Activated naive CD8-positive, alpha-beta T cell treated with anti-CD3 and anti-CD28 coated beads for 36 hours (primary cell): Measurements from ENCODE around the gene STPG3. TPM values are rescaled to one million over a fixed set of nuclear protein-coding genes. Genes with fewer than 3 reads are reported as not detected.
A peak's percentile ranks its signal among the peaks of the same experiment; 100 is the strongest.

Source experiments
- DNase-seq: peaks from one replicate; pipeline ENCODE4 v3.0.0; 2021
- H3K27ac Mint-ChIP-seq: one replicate; pipeline ENCODE4 v1.8.0; 2022; ENCODE audit warnings: mild to moderate bottlenecking, moderate library complexity, mixed read lengths
- H3K27me3 Mint-ChIP-seq: one replicate; pipeline ENCODE4 v1.8.0; 2022; ENCODE audit warnings: mild to moderate bottlenecking, mixed read lengths
- H3K36me3 Mint-ChIP-seq: one replicate; pipeline ENCODE4 v1.8.0; 2021; ENCODE audit warnings: mild to moderate bottlenecking, mixed read lengths
- H3K4me1 Mint-ChIP-seq: one replicate; pipeline ENCODE4 v1.8.0; 2021; ENCODE audit warnings: mixed read lengths
- H3K4me3 Mint-ChIP-seq: one replicate; pipeline ENCODE4 v1.8.0; 2022; ENCODE audit warnings: mild to moderate bottlenecking, moderate library complexity, mixed read lengths
- H3K9me3 Mint-ChIP-seq: one replicate; pipeline ENCODE4 v1.8.0; 2022; ENCODE audit warnings: mixed read lengths
- total RNA-seq, 2 experiments: library from RNA; stranded (reverse); gene quantifications; one replicate each; pipeline ENCODE4 v1.2.3, GENCODE V29; 2021

STPG3 gene
- total RNA-seq, 2 experiments from 2014 or later = not detected

DNA sequence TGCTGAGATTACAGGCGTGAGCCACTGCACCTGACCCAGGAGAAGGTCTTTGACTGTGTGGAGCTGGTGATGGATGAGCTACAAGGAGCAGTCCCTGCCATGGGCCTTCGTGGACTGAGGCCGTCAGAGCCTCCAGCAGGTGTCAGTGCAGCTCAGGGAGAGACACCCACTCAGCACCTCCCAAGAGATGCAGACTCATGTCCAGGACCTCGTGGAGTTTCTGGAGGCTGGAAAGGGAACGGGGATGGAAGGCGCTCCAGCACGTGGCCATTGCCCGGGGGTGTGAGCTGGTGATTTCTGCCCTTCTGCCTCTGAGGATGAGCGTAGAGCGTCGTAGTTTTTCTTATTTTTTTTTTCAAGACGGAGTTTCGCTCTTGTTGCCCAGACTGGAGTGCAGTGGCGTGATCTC, 35.9 kb downstream of the STPG3 start:
- no peaks in the 10 kb centered on the region for H3K36me3 Mint-ChIP-seq
- DNase-seq = no peak
- no peak overlapping the region for H3K4me3 Mint-ChIP-seq
- peaks cover 2% of the 10 kb centered on the region for H3K4me1 Mint-ChIP-seq
- peaks cover 25% of the 10 kb centered on the region for H3K27me3 Mint-ChIP-seq
- no peaks in the 10 kb centered on the region for H3K9me3 Mint-ChIP-seq
- H3K27ac Mint-ChIP-seq = no peak overlapping the region

DNA sequence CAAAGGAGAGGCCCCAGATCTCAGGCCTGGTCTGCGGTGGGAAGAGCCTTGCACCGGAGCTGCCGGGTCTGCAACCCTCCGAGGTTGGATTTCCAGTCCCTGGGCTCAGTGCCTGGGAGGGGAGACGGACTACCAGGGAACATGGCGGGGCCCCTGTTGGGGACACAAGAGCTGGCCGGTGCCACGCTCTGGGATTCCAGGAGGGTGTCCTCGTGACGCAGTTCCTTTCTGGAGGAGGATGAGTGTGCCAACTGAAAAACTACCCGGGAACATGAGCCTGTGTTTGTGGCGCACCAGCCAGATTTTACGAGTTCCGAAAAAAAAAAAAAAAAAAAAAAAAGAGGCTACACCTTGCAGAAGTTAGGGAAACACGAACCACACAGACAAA, 42.0 kb downstream of the STPG3 start:
- Mint-ChIP-seq H3K27ac (no peak overlapping the region), H3K4me1 (peaks cover 9% of the 10 kb centered on the region), H3K4me3 (no peak overlapping the region), H3K9me3 (peaks cover 2% of the 10 kb centered on the region), H3K27me3 (peaks cover 38% of the 10 kb centered on the region), H3K36me3 (no peaks in the 10 kb centered on the region)
- DNase-seq = no peak

DNA sequence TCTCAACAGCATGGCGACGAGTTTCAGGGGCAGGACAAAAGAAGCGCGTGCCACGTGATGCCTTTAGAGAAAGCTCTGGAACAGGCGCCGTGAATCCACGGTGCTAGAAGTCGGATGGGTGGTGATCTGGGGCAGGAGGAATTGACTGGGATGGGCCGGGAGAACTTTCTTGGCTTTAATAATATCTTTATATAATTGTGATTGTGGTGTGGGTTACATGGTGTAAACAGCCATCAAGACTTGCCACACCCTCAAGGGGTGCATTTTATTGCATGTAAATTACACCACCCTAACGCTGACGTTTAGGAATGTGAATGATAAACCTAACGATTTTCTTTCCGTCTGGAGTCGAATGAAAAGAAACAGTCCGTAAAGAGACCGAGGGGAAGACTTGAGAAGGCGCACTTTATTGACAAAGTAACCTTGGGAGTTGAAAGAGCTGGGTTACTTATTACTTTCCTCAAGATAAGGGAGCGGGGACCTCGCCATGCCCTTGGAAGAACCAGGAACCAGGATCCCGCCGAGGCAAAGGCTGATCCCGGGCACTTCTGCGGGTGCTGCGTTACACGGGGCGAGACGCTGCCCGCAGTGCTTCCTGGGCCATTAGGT, 42.5 kb downstream of the STPG3 start:
- H3K4me3 Mint-ChIP-seq = no peak overlapping the region
- no peak overlapping the region for H3K27ac Mint-ChIP-seq
- no peak for DNase-seq
- peaks cover 2% of the 10 kb centered on the region for H3K9me3 Mint-ChIP-seq
- no peaks in the 10 kb centered on the region for H3K36me3 Mint-ChIP-seq
- peaks cover 9% of the 10 kb centered on the region for H3K4me1 Mint-ChIP-seq
- H3K27me3 Mint-ChIP-seq = peaks cover 43% of the 10 kb centered on the region

DNA sequence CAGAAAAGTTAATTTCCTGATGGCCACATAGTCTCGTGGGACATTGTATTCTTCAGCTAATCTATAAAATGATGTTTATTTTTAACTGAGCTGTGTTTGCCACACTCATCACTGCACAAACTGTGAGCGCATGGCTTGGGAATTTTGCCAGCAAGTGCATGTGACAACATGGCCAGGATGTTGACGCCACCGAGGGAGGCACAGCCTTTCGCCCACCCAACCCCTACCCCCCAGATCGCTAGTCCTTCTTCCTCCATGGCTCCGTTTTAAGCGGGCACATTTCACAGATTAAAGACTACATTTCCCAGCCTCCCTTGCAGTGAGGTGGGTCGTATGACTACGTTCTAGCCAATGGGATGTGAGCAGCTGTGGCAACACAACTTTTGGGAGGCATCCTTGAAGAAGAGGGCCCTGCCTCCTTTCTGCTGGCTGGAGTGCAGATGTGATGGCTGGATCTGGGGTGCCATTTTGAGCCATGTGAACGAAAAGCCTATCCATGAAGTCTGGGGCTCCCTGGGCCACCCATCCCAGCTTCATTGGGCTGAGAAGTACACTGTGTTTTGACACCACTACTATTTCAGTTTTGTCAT, 43.1 kb downstream of the STPG3 start:
- Mint-ChIP-seq H3K36me3 (no peaks in the 10 kb centered on the region), H3K9me3 (peaks cover 2% of the 10 kb centered on the region), H3K27me3 (peaks cover 49% of the 10 kb centered on the region), H3K4me3 (peak overlapping the region; percentile 23), H3K27ac (no peak overlapping the region), H3K4me1 (peaks cover 9% of the 10 kb centered on the region)
- DNase-seq = peak; percentile 36

DNA sequence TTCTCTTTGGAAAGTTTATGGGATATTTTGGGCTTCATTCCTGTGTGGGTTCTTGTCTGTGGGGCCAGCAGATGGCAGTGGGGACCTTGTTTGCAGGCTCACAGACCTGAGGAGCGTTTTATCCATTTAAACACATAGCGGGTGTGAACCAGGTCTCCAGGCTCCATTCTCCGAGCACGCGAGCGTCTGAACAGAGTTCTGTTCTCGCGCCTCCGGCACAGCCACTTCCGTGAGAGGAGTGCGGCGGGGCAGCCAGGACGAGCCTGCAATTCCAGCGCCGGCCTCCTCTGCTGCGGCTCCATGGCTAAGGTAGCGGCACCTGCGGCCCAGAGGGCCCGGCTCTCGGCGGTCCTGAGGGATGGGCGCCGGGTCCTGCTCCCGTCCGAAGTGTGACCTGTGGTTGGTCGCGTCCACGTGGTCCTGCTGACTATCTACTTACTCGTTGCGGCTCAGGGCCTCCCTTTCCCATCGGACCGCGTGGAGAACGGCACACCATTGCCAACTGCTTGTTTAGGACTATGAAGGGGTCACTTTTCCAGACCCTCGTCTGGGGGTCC, 43.7 kb downstream of the STPG3 start:
- peaks cover 2% of the 10 kb centered on the region for H3K9me3 Mint-ChIP-seq
- peaks cover 9% of the 10 kb centered on the region for H3K4me1 Mint-ChIP-seq
- H3K4me3 Mint-ChIP-seq = peak overlapping the region; percentile 23
- H3K36me3 Mint-ChIP-seq = no peaks in the 10 kb centered on the region
- no peak overlapping the region for H3K27ac Mint-ChIP-seq
- peaks cover 53% of the 10 kb centered on the region for H3K27me3 Mint-ChIP-seq
- no peak for DNase-seq

DNA sequence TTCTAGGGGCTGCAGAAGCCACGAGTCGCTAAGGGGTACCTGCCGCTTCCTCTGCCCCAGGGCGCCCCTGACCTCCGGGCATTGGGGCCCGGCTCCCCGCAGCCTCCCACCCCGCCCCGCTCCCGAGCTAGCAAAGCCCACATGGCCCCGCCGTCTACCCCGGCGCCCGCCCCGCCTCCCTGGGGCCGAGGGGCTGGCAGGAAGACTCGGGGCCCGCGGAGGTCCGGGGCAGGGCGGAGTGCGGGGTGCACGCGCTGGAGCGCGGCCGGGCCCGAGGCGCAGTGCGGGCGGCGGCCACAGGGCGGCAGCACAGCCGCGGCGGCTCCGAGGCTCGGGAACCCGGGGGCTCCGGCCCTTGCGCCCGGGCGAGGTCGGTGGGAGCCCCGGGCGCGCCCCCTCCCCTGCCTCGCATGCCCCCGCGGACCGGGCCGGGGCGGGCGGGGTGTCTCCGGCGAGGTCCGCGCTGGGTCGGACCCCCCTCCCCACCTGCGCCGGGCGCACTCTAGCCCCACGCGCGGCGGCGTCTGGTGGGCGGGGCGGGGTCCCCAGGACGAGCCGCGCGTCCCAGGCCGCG, 44.2 kb downstream of the STPG3 start:
- Mint-ChIP-seq H3K4me1 (peaks cover 12% of the 10 kb centered on the region), H3K36me3 (no peaks in the 10 kb centered on the region), H3K9me3 (peaks cover 2% of the 10 kb centered on the region), H3K4me3 (no peak overlapping the region), H3K27me3 (peaks cover 57% of the 10 kb centered on the region), H3K27ac (no peak overlapping the region)
- peak; percentile 76 for DNase-seq

DNA sequence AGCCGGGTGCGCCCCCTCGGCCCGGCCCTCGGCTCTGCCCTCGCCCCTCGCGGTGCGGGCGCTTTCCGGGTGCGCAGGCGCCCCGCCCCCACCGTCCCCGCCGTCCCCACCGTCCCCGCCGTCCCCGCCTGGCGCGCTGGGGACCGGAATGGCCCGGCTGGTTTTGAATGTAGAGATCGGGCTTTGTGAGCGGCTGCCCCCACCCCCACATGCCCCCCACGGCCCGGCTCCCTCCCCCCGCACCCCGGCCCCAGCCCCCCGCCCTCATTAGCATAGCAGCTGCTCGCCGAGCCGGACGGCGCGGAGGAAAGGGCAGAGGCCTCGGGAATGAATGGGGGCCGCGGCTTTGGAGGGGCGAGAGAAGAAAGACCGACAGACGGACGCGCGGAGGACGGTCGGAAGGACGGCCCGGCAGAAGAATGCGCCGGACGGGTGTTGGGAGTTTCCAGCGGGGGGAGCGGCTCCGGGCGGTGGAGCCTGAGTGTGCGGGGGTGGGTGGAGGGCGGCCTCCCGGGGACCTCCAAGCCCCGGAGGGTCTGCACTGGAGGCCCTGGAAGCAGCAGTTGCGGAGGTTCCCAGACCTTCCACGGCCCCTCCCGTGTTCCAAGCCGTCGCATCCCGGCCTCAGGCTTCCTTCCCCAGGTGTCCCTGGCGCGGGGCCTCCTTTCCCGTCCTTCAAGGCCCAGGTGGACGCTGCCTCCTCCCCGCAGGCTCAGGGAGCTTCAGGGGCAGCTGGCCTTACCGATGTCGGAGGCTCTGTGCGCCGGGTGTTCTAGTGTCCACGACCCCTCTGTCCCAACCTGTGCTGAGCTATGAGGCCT, 45.0 kb downstream of the STPG3 start:
- H3K27me3 Mint-ChIP-seq = peaks cover 62% of the 10 kb centered on the region
- H3K4me3 Mint-ChIP-seq = peak overlapping the region; percentile 57
- H3K9me3 Mint-ChIP-seq = peaks cover 2% of the 10 kb centered on the region
- H3K4me1 Mint-ChIP-seq = peaks cover 15% of the 10 kb centered on the region
- H3K27ac Mint-ChIP-seq = no peak overlapping the region
- no peak for DNase-seq
- H3K36me3 Mint-ChIP-seq = no peaks in the 10 kb centered on the region

DNA sequence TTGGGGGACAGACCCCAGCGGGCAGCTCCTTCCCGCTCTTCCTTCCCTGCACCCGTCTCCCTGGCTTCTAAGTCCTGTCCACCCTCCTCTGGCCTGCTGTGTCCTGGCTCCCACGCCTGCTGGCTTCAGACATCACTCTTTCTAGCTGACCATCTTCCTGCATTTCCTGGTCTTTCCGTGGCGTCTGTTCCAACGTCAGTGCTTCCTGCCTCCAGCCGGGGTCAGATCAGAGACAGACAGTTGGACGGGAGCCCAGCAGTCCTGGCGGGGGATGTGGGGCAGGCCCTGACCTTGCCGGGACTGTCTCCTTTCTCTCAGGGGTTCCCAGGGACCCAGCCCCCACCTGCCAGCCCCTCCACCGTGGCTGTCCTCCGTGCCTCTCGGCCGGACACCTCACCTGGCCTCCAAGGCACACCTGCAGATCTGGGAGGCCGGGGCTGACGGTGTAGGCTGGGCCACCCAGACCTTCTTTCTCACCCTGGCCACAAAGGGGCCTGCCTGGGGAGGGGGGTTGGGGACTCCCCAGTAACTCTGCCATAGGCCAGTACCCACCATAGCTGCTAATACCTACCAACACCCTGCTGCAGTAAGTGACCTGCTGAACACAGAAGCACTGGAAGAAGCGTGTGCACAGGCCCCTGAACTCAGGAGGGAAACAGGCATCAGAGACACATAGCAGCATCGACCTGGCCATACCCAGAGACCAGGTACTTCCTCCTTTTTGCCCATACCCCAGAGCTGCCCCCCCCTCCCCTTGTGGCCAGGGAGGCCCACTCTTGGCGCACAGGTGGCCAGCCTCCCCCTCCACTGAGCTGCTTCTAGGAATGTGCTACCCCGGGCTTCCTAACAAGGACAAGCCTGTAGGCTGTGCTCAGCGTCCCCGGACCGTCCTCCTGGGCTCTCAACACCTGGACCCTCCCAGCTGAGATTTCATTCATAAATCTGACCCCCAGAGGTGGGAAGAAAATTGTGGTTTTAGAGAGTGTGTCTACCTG, 45.9 kb downstream of the STPG3 start:
- Mint-ChIP-seq H3K27ac (no peak overlapping the region), H3K36me3 (no peaks in the 10 kb centered on the region), H3K9me3 (peaks cover 2% of the 10 kb centered on the region), H3K4me1 (peaks cover 15% of the 10 kb centered on the region), H3K4me3 (peak overlapping the region; percentile 57), H3K27me3 (peaks cover 62% of the 10 kb centered on the region)
- no peak for DNase-seq

DNA sequence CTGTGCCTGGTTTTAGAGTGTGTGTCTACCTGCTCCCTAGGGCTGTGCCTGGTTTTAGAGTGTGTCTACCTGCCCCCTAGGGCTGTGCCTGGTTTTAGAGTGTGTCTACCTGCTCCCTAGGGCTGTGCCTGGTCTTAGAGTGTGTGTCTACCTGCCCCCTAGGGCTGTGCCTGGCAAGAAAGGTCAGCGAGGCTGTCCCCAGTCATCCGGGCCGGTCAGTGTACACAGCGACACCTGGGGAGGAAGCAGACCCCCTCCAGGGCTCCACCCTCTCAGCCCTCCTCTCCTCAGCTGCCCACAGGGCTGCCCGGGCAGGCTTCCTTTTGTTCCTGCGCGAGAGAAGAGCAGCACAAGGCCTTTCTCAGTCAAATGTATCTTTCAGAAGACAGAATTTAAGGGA, 46.9 kb downstream of the STPG3 start:
- Mint-ChIP-seq H3K4me3 (no peak overlapping the region), H3K4me1 (peaks cover 16% of the 10 kb centered on the region), H3K27me3 (peaks cover 60% of the 10 kb centered on the region), H3K36me3 (no peaks in the 10 kb centered on the region), H3K9me3 (peaks cover 2% of the 10 kb centered on the region), H3K27ac (no peak overlapping the region)
- no peak for DNase-seq

DNA sequence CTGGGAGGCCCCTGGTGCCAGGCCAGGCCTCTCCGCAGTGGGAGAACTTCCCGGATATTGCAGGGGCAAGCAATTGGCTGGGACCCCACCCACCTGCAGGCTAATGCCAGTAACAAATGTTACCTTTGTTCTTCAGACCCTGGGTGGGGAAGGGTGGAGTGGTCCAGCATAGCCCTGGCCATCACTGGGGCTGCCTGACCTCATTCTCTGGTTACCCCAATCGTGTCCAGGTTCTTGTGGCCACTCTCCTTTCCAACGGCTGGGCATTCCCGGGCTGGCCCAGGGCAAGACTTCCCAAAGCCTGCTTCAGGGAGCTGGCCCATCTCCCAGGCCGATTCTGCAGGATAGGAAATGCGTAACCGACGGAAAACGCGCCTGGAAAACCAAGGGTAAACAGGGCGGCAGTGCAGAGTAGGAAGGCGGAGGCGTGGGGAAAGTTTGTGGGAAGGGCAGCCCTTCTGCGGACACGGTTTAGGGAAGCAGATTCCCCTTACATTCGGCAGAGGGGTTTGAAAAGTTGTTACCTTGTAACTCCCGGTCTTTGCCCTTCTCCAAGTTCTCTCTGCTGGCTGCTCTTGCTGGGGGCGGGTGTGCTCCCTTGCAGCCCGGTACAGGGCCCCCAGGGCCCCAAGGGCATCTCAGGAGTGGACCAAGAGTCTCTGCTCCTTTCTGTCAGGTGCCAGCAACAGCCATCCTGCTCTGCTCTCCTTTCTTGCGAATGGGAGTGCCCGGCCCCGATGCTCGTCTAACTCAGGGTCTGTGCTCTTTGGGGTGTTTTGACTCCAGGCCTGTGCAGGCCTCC, 47.5 kb downstream of the STPG3 start:
- Mint-ChIP-seq H3K36me3 (no peaks in the 10 kb centered on the region), H3K9me3 (peaks cover 2% of the 10 kb centered on the region), H3K4me3 (no peak overlapping the region), H3K27ac (no peak overlapping the region), H3K27me3 (peaks cover 54% of the 10 kb centered on the region), H3K4me1 (peaks cover 18% of the 10 kb centered on the region)
- DNase-seq = no peak

DNA sequence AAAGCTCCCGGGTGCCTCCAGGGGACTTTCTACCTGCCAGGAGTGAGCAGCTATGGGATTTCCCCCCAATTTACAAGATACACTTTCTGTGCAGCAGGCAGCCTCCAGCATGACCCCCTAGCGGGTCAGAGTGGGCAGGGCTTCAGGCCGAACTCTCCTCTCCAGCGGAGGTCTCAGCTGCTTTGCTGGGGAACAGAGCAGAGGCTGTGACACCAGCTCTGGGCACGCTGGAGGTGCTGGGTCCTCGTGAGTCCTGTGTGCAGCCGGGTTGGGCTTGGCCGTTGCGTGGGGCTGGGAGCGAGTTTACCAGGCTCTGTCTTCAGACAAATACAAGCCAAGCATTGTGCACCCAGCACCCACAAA, 48.1 kb downstream of the STPG3 start:
- DNase-seq = no peak
- Mint-ChIP-seq H3K36me3 (no peaks in the 10 kb centered on the region), H3K9me3 (peaks cover 2% of the 10 kb centered on the region), H3K27me3 (peaks cover 48% of the 10 kb centered on the region), H3K4me1 (peaks cover 18% of the 10 kb centered on the region), H3K27ac (no peak overlapping the region), H3K4me3 (no peak overlapping the region)

DNA sequence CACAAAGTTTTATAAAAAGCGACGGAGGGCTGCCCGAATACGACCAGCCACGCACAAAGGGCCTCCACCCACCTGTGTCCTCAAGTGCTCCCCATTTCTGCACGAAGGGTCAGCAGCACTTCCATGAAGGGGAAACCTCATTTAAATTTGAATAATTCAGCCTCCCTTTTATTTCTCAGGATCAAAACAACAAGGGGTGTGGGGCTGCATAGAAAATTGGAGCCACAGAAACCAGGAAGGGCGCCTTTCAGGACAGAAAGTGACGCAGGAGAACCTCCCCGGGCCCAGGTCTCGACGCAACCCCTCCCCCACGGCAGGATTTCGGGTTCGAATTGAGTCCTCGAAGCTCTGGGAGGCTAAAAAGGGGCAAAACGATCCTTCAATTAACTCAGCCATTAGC, 48.9 kb downstream of the STPG3 start:
- Mint-ChIP-seq H3K4me1 (peaks cover 14% of the 10 kb centered on the region), H3K27ac (no peak overlapping the region), H3K4me3 (peak overlapping the region; percentile 47), H3K9me3 (no peaks in the 10 kb centered on the region), H3K27me3 (peaks cover 41% of the 10 kb centered on the region), H3K36me3 (no peaks in the 10 kb centered on the region)
- no peak for DNase-seq

DNA sequence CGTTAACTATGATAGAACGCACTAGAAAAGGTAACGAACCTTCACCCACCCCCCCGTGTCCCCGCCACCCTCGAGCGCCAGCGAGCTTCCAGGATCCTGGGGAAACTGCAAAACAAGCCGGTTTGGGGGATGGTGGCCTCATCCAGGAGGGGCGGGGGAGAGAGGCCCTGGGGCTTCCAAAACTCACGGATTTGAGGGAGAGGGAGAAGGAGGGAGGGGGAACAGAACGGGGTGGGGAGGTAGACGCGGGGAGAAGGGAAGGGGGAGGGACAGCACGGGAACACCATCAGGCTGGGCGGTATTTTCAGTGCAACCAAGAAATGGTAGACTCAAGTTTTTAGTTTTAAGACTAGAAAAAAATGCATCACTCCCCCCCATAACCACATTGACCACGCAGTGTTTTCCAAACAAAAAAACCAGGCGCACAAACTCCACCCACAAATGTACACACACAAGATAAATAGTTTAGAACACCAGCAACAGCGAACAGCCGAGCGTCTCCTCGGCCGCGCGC, 49.5 kb downstream of the STPG3 start:
- no peak for DNase-seq
- no peaks in the 10 kb centered on the region for H3K9me3 Mint-ChIP-seq
- peak overlapping the region; percentile 81 for H3K4me3 Mint-ChIP-seq
- peak overlapping the region; percentile 48 for H3K27ac Mint-ChIP-seq
- no peaks in the 10 kb centered on the region for H3K36me3 Mint-ChIP-seq
- H3K4me1 Mint-ChIP-seq = peaks cover 17% of the 10 kb centered on the region
- peaks cover 39% of the 10 kb centered on the region for H3K27me3 Mint-ChIP-seq
